ENCODE data around the gene B4GALNT3. TPM values are rescaled to one million over a fixed set of nuclear protein-coding genes. Genes with fewer than 3 reads are reported as not detected.

Gene B4GALNT3
- total and polyA plus RNA-seq, 2 experiments from 2014 or later = 2.8 to 15.8 TPM

DNA sequence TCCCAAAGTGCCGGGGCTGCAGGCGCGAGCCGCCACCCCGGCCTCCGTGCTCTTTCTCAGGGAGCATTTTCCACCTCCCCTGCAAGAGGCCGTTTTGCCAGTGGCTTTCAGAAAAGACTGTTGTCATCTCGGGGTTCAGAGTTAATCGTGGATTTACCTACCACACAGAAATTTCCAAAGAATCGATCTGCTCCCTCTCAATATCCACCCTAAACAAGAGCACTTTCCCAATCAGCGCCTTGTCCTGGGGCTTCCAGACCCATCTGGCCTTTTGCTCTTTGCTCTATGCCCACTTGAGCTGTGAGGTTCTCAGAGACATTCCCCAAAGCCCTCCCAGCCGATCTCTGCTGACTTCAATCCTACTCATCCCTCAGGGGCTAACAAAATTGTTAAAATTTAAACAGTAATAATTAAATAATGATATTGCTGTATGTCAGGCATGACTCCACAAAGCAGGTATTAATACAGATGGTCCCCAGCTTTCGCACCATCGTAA lies 116.9 kb downstream of the B4GALNT3 start:
- Mint-ChIP-seq H3K9me3 (no peaks in the 10 kb centered on the region; the same call in 2 of the 3 replicates), H3K27ac (no peak overlapping the region), H3K4me1 (peaks cover 22% of the 10 kb centered on the region), H3K4me3 (no peak overlapping the region), H3K27me3 (ENCODE audit: insufficient read depth, low read depth, poor library complexity) (peaks cover 8% of the 10 kb centered on the region), H3K36me3 (ENCODE audit: low read depth) (no peaks in the 10 kb centered on the region; the same call in 2 of the 3 replicates)
- Histone ChIP-seq H3F3A (replicated peaks; ENCODE audit: low read depth) (no peaks in the 10 kb centered on the region; the same call in 1 of the 2 replicates), H3K79me2 (replicated peaks; ENCODE audit: insufficient read depth) (no peaks in the 10 kb centered on the region), H3K27ac (ENCODE audit: low read depth) (no peak overlapping the region), H3K4me1 (ENCODE audit: insufficient read depth) (peaks cover 8% of the 10 kb centered on the region; the same call in 1 of the 2 replicates), H3K4me2 (peak overlapping the region; percentile 42; the same call in 1 of the 2 replicates), H3K27me3 (ENCODE audit: insufficient read depth) (peaks cover 7% of the 10 kb centered on the region; the same call in 1 of the 2 replicates), H3K9me2 (ENCODE audit: insufficient read depth) (no peaks in the 10 kb centered on the region), H4K20me1 (replicated peaks; ENCODE audit: insufficient read depth) (no peaks in the 10 kb centered on the region), H3K4me3 (peak overlapping the region; percentile 30; the same call in 1 of the 2 replicates), H2AFZ (peak overlapping the region; percentile 95), H3K36me3 (ENCODE audit: insufficient read depth) (no peaks in the 10 kb centered on the region)
- TF ChIP-seq STAT1 (IDR thresholded peaks at IDR 0.05; ENCODE audit: unreplicated experiment) (no peak), POLR2AphosphoS5 (IDR thresholded peaks at IDR 0.05; ENCODE audit: low read depth) (no peak), ZNF114 (CRISPR knock-in tag; IDR thresholded peaks at IDR 0.05) (no peak), EZH2phosphoT487 (IDR thresholded peaks at IDR 0.05; ENCODE audit: unreplicated experiment) (no peak), NANOG (IDR thresholded peaks at IDR 0.05; ENCODE audit: borderline replicate concordance) (no peak), CREB1 (CRISPR knock-in tag; IDR thresholded peaks at IDR 0.05; ENCODE audit: low read depth) (no peak), CTCF (conservative IDR thresholded peaks at IDR 0.05; ENCODE audit: low read depth in 2 of 2) (no peak), JUNB (IDR thresholded peaks at IDR 0.05; ENCODE audit: unreplicated experiment) (no peak), EZH2 (IDR thresholded peaks at IDR 0.05; ENCODE audit: low read depth, unreplicated experiment) (no peak), ZNF331 (CRISPR knock-in tag; IDR thresholded peaks at IDR 0.05; ENCODE audit: low read depth) (no peak), ETS1 (IDR thresholded peaks at IDR 0.05) (no peak), ZNF462 (CRISPR knock-in tag; IDR thresholded peaks at IDR 0.05) (no peak)
- TF ChIP-seq, protein P1, sequence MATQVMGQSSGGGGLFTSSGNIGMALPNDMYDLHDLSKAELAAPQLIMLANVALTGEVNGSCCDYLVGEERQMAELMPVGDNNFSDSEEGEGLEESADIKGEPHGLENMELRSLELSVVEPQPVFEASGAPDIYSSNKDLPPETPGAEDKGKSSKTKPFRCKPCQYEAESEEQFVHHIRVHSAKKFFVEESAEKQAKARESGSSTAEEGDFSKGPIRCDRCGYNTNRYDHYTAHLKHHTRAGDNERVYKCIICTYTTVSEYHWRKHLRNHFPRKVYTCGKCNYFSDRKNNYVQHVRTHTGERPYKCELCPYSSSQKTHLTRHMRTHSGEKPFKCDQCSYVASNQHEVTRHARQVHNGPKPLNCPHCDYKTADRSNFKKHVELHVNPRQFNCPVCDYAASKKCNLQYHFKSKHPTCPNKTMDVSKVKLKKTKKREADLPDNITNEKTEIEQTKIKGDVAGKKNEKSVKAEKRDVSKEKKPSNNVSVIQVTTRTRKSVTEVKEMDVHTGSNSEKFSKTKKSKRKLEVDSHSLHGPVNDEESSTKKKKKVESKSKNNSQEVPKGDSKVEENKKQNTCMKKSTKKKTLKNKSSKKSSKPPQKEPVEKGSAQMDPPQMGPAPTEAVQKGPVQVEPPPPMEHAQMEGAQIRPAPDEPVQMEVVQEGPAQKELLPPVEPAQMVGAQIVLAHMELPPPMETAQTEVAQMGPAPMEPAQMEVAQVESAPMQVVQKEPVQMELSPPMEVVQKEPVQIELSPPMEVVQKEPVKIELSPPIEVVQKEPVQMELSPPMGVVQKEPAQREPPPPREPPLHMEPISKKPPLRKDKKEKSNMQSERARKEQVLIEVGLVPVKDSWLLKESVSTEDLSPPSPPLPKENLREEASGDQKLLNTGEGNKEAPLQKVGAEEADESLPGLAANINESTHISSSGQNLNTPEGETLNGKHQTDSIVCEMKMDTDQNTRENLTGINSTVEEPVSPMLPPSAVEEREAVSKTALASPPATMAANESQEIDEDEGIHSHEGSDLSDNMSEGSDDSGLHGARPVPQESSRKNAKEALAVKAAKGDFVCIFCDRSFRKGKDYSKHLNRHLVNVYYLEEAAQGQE (IDR thresholded peaks at IDR 0.05; ENCODE audit: unreplicated experiment) = no peak
- ATAC-seq (no peak), DNase-seq (ENCODE audit: low spot score) (no peak)
